T-helper 1 cell treated with Interleukin-12 subunit alpha and Interleukin-12 subunit beta and Interleukin-4 antibody, amounts not matched to agents 30 μg/mL and 1 μg/mL, for 36 hours (primary cell): Measurements from ENCODE around the gene BOLA1.

Source experiments
- H3K27ac Mint-ChIP-seq: one replicate; pipeline ENCODE4 v1.8.0; 2021; ENCODE audit warnings: mild to moderate bottlenecking, mixed read lengths
- H3K27me3 Mint-ChIP-seq: one replicate; pipeline ENCODE4 v1.8.0; 2021; ENCODE audit warnings: low read depth, mixed read lengths
- H3K36me3 Mint-ChIP-seq: one replicate; pipeline ENCODE4 v1.8.0; 2021; ENCODE audit warnings: low read depth, mixed read lengths
- H3K4me1 Mint-ChIP-seq: one replicate; pipeline ENCODE4 v1.8.0; 2021; ENCODE audit warnings: low read depth, mixed read lengths
- H3K4me3 Mint-ChIP-seq: one replicate; pipeline ENCODE4 v1.8.0; 2021; ENCODE audit warnings: mild to moderate bottlenecking, moderate library complexity, mixed read lengths
- H3K9me3 Mint-ChIP-seq: one replicate; pipeline ENCODE4 v1.8.0; 2021; ENCODE audit warnings: mixed read lengths

The BOLA1 gene

GRCh38 chr1:149915429-149916192 lies 16.2 kb downstream of the BOLA1 start:
- H3K4me3 Mint-ChIP-seq, result peak overlapping the region; percentile 94
- H3K27ac Mint-ChIP-seq, result peak overlapping the region; percentile 65
- peaks cover 10% of the 10 kb centered on the region for H3K36me3 Mint-ChIP-seq
- no peaks in the 10 kb centered on the region for H3K9me3 Mint-ChIP-seq
- no peaks in the 10 kb centered on the region for H3K27me3 Mint-ChIP-seq
- peaks cover 40% of the 10 kb centered on the region for H3K4me1 Mint-ChIP-seq

- Mint-ChIP-seq H3K27ac (peak overlapping the region; percentile 83), H3K9me3 (no peaks in the 10 kb centered on the region), H3K4me1 (peaks cover 40% of the 10 kb centered on the region), H3K27me3 (no peaks in the 10 kb centered on the region), H3K4me3 (peak overlapping the region; percentile 94), H3K36me3 (peaks cover 5% of the 10 kb centered on the region)
Measured at GRCh38 chr1:149916193-149916897, 17.0 kb downstream of the BOLA1 start.

- H3K4me1 Mint-ChIP-seq, result peaks cover 40% of the 10 kb centered on the region
- H3K36me3 Mint-ChIP-seq, result peaks cover 5% of the 10 kb centered on the region
- no peaks in the 10 kb centered on the region for H3K9me3 Mint-ChIP-seq
- H3K27ac Mint-ChIP-seq, result peak overlapping the region; percentile 83
- H3K4me3 Mint-ChIP-seq, result peak overlapping the region; percentile 94
- no peaks in the 10 kb centered on the region for H3K27me3 Mint-ChIP-seq
Measured at GRCh38 chr1:149916898-149917252, 17.5 kb downstream of the BOLA1 start.

- H3K4me1 Mint-ChIP-seq, result peaks cover 38% of the 10 kb centered on the region
- H3K36me3 Mint-ChIP-seq, result peaks cover 8% of the 10 kb centered on the region
- peak within 1 kb of the TSS; percentile 83 for H3K27ac Mint-ChIP-seq
- H3K27me3 Mint-ChIP-seq, result no peaks in the 10 kb centered on the region
- no peaks in the 10 kb centered on the region for H3K9me3 Mint-ChIP-seq
- peak within 1 kb of the TSS; percentile 94 for H3K4me3 Mint-ChIP-seq
Measured at GRCh38 chr1:149917571-149918144, 18.3 kb downstream of the BOLA1 start, which contains the start of gene SV2A. Gene SV2A (minus strand): TSS chr1:149917844. CDS start chr1:149913840, 4,004 bp downstream.

- H3K4me3 Mint-ChIP-seq, result no peak overlapping the region
- peaks cover 30% of the 10 kb centered on the region for H3K4me1 Mint-ChIP-seq
- H3K36me3 Mint-ChIP-seq, result peaks cover 45% of the 10 kb centered on the region
- no peaks in the 10 kb centered on the region for H3K27me3 Mint-ChIP-seq
- H3K27ac Mint-ChIP-seq, result no peak overlapping the region
- no peaks in the 10 kb centered on the region for H3K9me3 Mint-ChIP-seq
Measured at GRCh38 chr1:149923626-149924025, 24.3 kb downstream of the BOLA1 start.

- Mint-ChIP-seq H3K4me1 (peaks cover 41% of the 10 kb centered on the region), H3K9me3 (no peaks in the 10 kb centered on the region), H3K27ac (peak overlapping the region; percentile 8), H3K27me3 (no peaks in the 10 kb centered on the region), H3K36me3 (peaks cover 45% of the 10 kb centered on the region), H3K4me3 (peak overlapping the region; percentile 69)
Measured at GRCh38 chr1:149925345-149925744, 26.0 kb downstream of the BOLA1 start.

- Mint-ChIP-seq H3K36me3 (peaks cover 47% of the 10 kb centered on the region), H3K4me3 (peak overlapping the region; percentile 69), H3K4me1 (peaks cover 45% of the 10 kb centered on the region), H3K9me3 (no peaks in the 10 kb centered on the region), H3K27ac (no peak overlapping the region), H3K27me3 (no peaks in the 10 kb centered on the region)
Measured at GRCh38 chr1:149925751-149926150, 26.4 kb downstream of the BOLA1 start.

- Mint-ChIP-seq H3K36me3 (peaks cover 47% of the 10 kb centered on the region), H3K9me3 (no peaks in the 10 kb centered on the region), H3K4me1 (peaks cover 49% of the 10 kb centered on the region), H3K27ac (no peak overlapping the region), H3K27me3 (no peaks in the 10 kb centered on the region), H3K4me3 (peak overlapping the region; percentile 34)
Measured at GRCh38 chr1:149926296-149926695, 26.9 kb downstream of the BOLA1 start.

- Mint-ChIP-seq H3K27ac (peak overlapping the region; percentile 83), H3K9me3 (no peaks in the 10 kb centered on the region), H3K4me3 (peak overlapping the region; percentile 99), H3K27me3 (no peaks in the 10 kb centered on the region), H3K36me3 (peaks cover 47% of the 10 kb centered on the region), H3K4me1 (peaks cover 58% of the 10 kb centered on the region)
Measured at GRCh38 chr1:149927056-149927562, 27.7 kb downstream of the BOLA1 start.

GRCh38 chr1:149927563-149928400 lies 28.4 kb downstream of the BOLA1 start, which contains the start of gene SF3B4:
Gene SF3B4 (minus strand): TSS chr1:149927803. CDS start chr1:149927759, 44 bp downstream.
- Mint-ChIP-seq H3K36me3 (peaks cover 42% of the 10 kb centered on the region), H3K4me1 (peaks cover 58% of the 10 kb centered on the region), H3K4me3 (peak within 1 kb of the TSS; percentile 99), H3K9me3 (no peaks in the 10 kb centered on the region), H3K27me3 (no peaks in the 10 kb centered on the region), H3K27ac (peak within 1 kb of the TSS; percentile 83)

GRCh38 chr1:149928401-149928724 lies 29.0 kb downstream of the BOLA1 start:
- peaks cover 58% of the 10 kb centered on the region for H3K4me1 Mint-ChIP-seq
- H3K36me3 Mint-ChIP-seq, result peaks cover 37% of the 10 kb centered on the region

GRCh38 chr1:149929856-149930255 lies 30.5 kb downstream of the BOLA1 start:
- H3K9me3 Mint-ChIP-seq, result no peaks in the 10 kb centered on the region
- H3K4me1 Mint-ChIP-seq, result peaks cover 50% of the 10 kb centered on the region
- H3K27me3 Mint-ChIP-seq, result no peaks in the 10 kb centered on the region
- peaks cover 26% of the 10 kb centered on the region for H3K36me3 Mint-ChIP-seq
- H3K27ac Mint-ChIP-seq, result no peak overlapping the region
- H3K4me3 Mint-ChIP-seq, result peak overlapping the region; percentile 33

More at GRCh38 chr1:149928401-149928724, 29.0 kb downstream of the BOLA1 start:
- Mint-ChIP-seq H3K9me3 (no peaks in the 10 kb centered on the region), H3K27ac (peak overlapping the region; percentile 83), H3K4me3 (peak overlapping the region; percentile 99), H3K27me3 (no peaks in the 10 kb centered on the region)

GRCh38 chr1:149931212-149931790 lies 31.9 kb downstream of the BOLA1 start:
- peak overlapping the region; percentile 70 for H3K4me3 Mint-ChIP-seq
- H3K9me3 Mint-ChIP-seq, result no peaks in the 10 kb centered on the region
- H3K27ac Mint-ChIP-seq, result peak overlapping the region; percentile 86
- no peaks in the 10 kb centered on the region for H3K27me3 Mint-ChIP-seq
- peaks cover 40% of the 10 kb centered on the region for H3K4me1 Mint-ChIP-seq
- peaks cover 13% of the 10 kb centered on the region for H3K36me3 Mint-ChIP-seq
